Spleen (tissue), 7 donors: Measurements from ENCODE around the gene ANKRD60.

Experiments
- POLR2A ChIP-seq, 3 donors: fragments of 450-650 bp; IDR thresholded peaks; one replicate each; pipeline ENCODE4 v1.5.1; 2017; ENCODE audit warnings: antibody characterized with exemption in 3 of 3, mild to moderate bottlenecking in 1 of 3
- POLR2AphosphoS5 ChIP-seq, 3 donors: sonication (generic); formaldehyde crosslinking; IDR thresholded peaks; one replicate each; pipeline ENCODE4 v1.5.1; 2017; ENCODE audit warnings: antibody characterized with exemption in 3 of 3
- TF ChIP-seq, protein P1 (sequence below), 11 experiments: fragments of 200-600 bp in 7 of 11; fragments of 450-650 bp in 4 of 11; sonication (generic) in 4 of 11; IDR thresholded peaks in 8 of 11; conservative IDR thresholded peaks in 3 of 11; 1 replicate in 7 of 11; 2 replicates in 4 of 11; pipeline versions ENCODE4 v1.4.0 to v1.8.0; 2016 to 2021; ENCODE audit warnings: antibody characterized with exemption in 11 of 11, inconsistent platforms in 4 of 11, mild to moderate bottlenecking in 1 of 11
- donor health status: DM: no; HTN: no; CAD: no; lungs with moderate emphysema.
- donor health status: DM: no; HTN: no; CAD: no.
- donor health status: DM: no; HTN: no; CAD: no.

DNA sequence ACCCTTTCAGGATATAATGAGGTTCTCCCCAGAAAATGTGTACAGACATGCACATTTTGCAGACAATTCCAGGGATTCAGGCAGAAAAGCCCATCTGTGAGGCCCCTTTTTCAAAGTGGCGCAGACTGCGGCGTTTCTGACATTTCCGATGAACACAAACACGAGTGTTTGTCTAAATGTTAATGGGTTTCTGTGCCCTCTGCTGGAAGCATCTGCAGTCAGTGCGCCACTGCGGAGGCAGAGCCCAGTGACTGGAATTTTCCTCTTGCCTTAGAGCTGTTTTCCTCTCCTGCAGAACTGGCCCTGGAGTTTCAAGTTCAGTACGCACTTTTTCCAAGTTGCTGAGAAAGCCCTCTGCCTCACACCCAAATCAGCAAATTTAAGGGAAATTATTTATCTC, 15.3 kb downstream of the ANKRD60 start:
- TF ChIP-seq, protein P1, sequence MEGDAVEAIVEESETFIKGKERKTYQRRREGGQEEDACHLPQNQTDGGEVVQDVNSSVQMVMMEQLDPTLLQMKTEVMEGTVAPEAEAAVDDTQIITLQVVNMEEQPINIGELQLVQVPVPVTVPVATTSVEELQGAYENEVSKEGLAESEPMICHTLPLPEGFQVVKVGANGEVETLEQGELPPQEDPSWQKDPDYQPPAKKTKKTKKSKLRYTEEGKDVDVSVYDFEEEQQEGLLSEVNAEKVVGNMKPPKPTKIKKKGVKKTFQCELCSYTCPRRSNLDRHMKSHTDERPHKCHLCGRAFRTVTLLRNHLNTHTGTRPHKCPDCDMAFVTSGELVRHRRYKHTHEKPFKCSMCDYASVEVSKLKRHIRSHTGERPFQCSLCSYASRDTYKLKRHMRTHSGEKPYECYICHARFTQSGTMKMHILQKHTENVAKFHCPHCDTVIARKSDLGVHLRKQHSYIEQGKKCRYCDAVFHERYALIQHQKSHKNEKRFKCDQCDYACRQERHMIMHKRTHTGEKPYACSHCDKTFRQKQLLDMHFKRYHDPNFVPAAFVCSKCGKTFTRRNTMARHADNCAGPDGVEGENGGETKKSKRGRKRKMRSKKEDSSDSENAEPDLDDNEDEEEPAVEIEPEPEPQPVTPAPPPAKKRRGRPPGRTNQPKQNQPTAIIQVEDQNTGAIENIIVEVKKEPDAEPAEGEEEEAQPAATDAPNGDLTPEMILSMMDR (IDR thresholded peaks at IDR 0.05 in 8 of 11, conservative IDR thresholded peaks at IDR 0.05 in 3 of 11), result no peak
- TF ChIP-seq POLR2A (IDR thresholded peaks at IDR 0.05), result no peak
- no peak for TF ChIP-seq POLR2AphosphoS5 (IDR thresholded peaks at IDR 0.05)
